IMR-90 (cell line): Measurements from ENCODE around the gene CIROP.
A peak's percentile ranks its signal among the peaks of the same experiment; 100 is the strongest.

Experiments used
- CTCF ChIP-seq: conservative IDR thresholded peaks from 2 replicates; pipeline ENCODE4 v1.5.1; 2012; ENCODE audit warnings: mild to moderate bottlenecking, low read depth, low read length, improper control_type of control experiment
- RFX5 ChIP-seq: IDR thresholded peaks from 2 replicates; pipeline ENCODE4 v1.8.0; 2012; ENCODE audit warnings: low read depth, mild to moderate bottlenecking, low read length, moderate library complexity

- TF ChIP-seq RFX5 = no peak
- peak; percentile 100; the same call in 1 of the 2 replicates for TF ChIP-seq CTCF
These were observed 15.9 kb upstream of the CIROP start for GRCh38 chr14:23120541-23121251.
